Epithelial cell of esophagus (primary cell): Measurements from ENCODE around the gene CFAP74.

Source experiments
- DNase-seq: peaks from one replicate; pipeline ENCODE4 v3.0.0; 2010; ENCODE audit warnings: low read depth
- H3K4me3 ChIP-seq: 2 replicates; pipeline ENCODE4 v1.5.1; 2011; ENCODE audit warnings: mild to moderate bottlenecking, low read length, control low read depth
- TF ChIP-seq, protein P1 (sequence below): IDR thresholded peaks from 2 replicates; pipeline ENCODE4 v1.5.1; 2011; ENCODE audit warnings: low read depth, mild to moderate bottlenecking, low read length, control low read depth, inconsistent platforms; ENCODE audit not compliant: insufficient read depth; ENCODE audit errors: missing control alignments

The CFAP74 gene

DNA sequence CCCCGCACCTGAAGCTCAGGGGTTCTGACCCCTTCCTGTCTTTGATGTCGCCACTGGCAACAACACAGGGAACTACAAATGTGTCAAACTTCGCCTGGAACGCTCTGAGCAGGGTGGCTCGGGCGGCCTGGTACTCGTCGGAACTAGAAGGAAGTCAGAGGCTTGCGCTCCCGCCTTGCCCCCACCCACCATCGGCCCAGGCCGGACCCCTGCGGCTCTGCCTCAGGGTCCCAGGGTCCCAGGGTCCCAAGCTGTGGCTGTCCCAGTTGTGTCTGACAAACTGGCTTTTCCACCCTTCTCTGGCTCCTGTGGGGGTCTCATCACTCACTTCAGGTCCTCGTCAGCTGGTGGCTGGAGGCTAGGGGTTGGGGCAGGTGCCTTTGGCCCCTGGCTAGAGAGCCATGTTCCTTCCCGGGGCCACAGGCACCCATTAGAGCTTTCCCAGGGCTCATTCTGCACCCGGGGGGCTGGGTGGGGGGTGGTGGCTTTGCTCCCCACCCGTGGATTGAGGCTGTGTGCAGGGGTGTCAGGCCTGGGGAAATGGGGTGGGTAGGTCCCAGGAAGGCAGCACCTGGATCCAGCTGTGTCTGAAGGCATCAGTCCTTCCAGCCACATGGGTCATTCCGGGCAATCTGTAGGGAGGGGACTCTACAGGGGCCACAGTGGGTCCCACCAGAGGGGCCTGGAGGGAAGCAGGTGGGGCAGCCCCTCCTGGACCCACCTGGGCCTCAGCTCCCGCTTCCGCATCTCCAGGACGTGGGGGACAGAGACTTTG, 76.5 kb downstream of the CFAP74 start:
- TF ChIP-seq, protein P1, sequence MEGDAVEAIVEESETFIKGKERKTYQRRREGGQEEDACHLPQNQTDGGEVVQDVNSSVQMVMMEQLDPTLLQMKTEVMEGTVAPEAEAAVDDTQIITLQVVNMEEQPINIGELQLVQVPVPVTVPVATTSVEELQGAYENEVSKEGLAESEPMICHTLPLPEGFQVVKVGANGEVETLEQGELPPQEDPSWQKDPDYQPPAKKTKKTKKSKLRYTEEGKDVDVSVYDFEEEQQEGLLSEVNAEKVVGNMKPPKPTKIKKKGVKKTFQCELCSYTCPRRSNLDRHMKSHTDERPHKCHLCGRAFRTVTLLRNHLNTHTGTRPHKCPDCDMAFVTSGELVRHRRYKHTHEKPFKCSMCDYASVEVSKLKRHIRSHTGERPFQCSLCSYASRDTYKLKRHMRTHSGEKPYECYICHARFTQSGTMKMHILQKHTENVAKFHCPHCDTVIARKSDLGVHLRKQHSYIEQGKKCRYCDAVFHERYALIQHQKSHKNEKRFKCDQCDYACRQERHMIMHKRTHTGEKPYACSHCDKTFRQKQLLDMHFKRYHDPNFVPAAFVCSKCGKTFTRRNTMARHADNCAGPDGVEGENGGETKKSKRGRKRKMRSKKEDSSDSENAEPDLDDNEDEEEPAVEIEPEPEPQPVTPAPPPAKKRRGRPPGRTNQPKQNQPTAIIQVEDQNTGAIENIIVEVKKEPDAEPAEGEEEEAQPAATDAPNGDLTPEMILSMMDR: no peak
- DNase-seq: no peak
- H3K4me3 ChIP-seq: no peak overlapping the region

- no peak for DNase-seq
- H3K4me3 ChIP-seq: no peak overlapping the region
- TF ChIP-seq, protein P1: no peak
These were observed 77.2 kb downstream of the CFAP74 start for GRCh38 chr1:1926346-1926811.

GRCh38 chr1:1925437-1926345, 77.9 kb downstream of the CFAP74 start:
- TF ChIP-seq, protein P1: no peak
- no peak overlapping the region for H3K4me3 ChIP-seq
- no peak for DNase-seq

- DNase-seq: no peak
- no peak overlapping the region for H3K4me3 ChIP-seq
- TF ChIP-seq, protein P1: no peak
These were observed 78.7 kb downstream of the CFAP74 start for GRCh38 chr1:1924849-1925248.

- TF ChIP-seq, protein P1: no peak
- no peak for DNase-seq
- no peak overlapping the region for H3K4me3 ChIP-seq
These were observed 79.2 kb downstream of the CFAP74 start for GRCh38 chr1:1924386-1924785.

GRCh38 chr1:1922956-1923833, 80.4 kb downstream of the CFAP74 start:
- TF ChIP-seq, protein P1: no peak
- DNase-seq: no peak
- no peak overlapping the region for H3K4me3 ChIP-seq
